Erythroblast (primary cell): Measurements from ENCODE around the gene NEAT1.

Source experiments
- GATA1 ChIP-seq: IDR thresholded peaks from 2 replicates; pipeline ENCODE4 v1.6.1; 2011; ENCODE audit warnings: low read depth, mild to moderate bottlenecking, control low read depth, low read length, moderate library complexity
- POLR2A ChIP-seq: IDR thresholded peaks from 2 replicates; pipeline ENCODE4 v1.6.1; 2011; ENCODE audit warnings: mild to moderate bottlenecking, low read length

DNA sequence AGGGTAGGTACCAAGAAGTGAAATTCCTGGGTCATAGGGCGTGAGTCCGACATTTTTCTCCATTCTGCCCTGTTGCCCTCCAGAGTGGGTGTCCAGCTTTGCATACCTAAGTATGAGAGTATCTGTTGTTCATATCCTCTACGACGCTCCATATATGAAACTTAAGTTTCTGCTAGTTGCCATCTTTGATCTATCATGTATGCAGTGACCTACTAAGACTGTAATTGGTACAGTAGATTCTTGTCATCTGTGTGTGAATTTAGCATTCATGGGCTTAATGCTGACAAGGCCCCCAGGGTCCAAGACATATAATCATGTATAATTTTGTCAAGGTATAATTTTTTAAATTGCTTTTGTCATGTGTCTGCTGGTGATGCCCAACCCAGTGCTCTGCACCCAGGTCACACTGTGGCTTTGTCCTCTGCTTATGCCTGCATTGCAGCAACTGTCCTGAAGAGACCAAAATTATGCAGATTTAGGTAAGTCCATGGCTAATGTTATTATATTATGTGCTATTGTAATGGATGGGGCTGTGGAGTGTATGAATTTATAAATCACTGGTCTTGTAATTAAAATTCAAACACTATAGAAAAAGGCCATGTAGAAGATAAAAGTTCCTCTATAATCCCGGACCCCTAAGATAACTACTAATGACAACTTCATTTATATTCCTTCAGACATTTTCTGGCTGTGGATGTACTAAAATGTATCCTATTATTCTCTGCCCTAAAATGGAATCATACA lies 12.2 kb downstream of the NEAT1 start:
- TF ChIP-seq POLR2A: peak; percentile 0
- TF ChIP-seq GATA1: no peak
